Skin epidermis (tissue), 12 donors: ENCODE data around the gene SLC25A39.
A peak's percentile ranks its signal among the peaks of the same experiment; 100 is the strongest.
"Not testable (repeated sequence)": the region's sequence is repeated elsewhere in the genome, so short reads cannot be mapped to it uniquely, and the experiment has no call there.

ENCODE experiments used
- H3K27ac ChIP-seq, 21 experiments: fragments of 200-600 bp; sonication (generic) in 11 of 21; one replicate each; pipeline ENCODE4 v1.5.0; 2020; ENCODE audit warnings: mild to moderate bottlenecking in 3 of 21, inconsistent platforms in 2 of 21, moderate library complexity in 2 of 21
- H3K4me3 ChIP-seq, 7 experiments: fragments of 200-600 bp; sonication (generic) in 2 of 7; one replicate each; pipeline ENCODE4 v1.5.0; 2020; ENCODE audit warnings: inconsistent platforms in 2 of 7, mild to moderate bottlenecking in 2 of 7, moderate library complexity in 1 of 7

SLC25A39 gene

DNA sequence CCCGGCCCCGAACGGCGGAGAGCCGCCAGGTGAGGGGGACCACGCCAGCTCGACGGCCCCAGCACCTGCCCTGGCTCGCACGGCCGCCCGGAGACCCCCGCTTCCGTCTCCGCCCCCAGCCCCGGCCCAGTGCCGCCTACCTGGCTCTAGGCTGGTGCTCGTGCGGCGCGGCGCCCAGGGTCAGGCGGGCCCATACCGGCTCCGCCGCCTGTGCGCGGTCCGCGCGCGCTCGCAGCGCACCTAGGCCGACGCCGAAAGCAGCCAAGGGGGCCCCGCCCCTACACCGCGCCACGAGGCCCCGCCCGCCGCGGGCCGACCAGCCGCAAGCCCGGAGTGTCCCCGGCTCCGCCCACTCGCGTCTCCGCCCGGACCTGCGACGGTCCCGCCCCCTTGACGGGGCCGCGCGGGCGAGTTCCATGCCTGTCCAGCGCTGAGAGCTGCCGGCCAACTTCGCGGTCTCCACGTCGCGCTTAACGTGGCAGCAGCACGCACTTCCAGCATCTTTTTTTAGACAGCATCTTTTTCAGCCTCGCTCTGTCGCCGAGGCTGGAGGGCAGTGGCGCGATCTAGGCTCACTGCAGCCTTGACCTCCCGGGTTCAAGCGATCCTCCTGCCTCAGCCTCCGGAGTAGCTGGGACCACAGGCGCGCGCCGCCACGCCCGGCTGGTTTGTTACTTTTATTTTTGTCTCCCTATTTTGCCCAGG, at the start of gene SLC25A39:
Gene SLC25A39 (minus strand): TSS at position 253 of the 705 bp plus-strand sequence. CDS start 1,261 bp downstream, outside the sequence.
- H3K27ac ChIP-seq = peak within 1 kb of the TSS; percentile 71 to 96 (median 89)
- H3K4me3 ChIP-seq = peak within 1 kb of the TSS; percentile 89 to 97 (median 92)

- Histone ChIP-seq H3K27ac (no peak overlapping the region), H3K4me3 (no peak overlapping the region)
These were observed 47.4 kb upstream of the SLC25A39 start for GRCh38 chr17:44372036-44372435.

DNA sequence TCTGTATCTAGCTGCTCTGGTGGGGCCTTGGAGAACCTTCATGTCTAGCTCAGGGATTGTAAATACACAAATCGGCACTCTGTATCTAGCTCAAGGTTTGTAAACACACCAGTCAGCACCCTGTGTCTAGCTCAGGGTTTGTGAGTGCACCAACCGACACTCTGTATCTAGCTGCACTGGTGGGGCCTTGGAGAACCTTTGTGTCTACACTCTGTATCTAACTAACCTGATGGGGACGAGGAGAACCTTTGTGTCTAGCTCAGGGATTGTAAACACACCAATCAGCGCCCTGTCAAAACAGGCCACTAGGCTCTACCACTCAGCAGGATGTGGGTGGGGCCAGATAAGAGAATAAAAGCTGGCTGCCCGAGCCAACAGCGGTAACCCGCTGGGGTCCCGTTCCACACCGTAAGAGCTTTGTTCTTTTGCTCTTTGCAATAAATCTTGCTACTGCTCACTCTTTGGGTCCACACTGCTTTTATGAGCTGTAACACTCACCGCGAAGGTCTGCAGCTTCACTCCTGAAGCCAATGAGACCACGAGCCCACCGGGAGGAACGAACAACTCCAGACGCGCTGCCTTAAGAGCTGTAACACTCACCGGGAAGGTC, 44.9 kb upstream of the SLC25A39 start:
- H3K27ac ChIP-seq, H3K4me3 ChIP-seq: not testable (repeated sequence)

GRCh38 chr17:44368391-44369243, 44.0 kb upstream of the SLC25A39 start:
- not testable (repeated sequence) for H3K4me3 ChIP-seq, H3K27ac ChIP-seq

DNA sequence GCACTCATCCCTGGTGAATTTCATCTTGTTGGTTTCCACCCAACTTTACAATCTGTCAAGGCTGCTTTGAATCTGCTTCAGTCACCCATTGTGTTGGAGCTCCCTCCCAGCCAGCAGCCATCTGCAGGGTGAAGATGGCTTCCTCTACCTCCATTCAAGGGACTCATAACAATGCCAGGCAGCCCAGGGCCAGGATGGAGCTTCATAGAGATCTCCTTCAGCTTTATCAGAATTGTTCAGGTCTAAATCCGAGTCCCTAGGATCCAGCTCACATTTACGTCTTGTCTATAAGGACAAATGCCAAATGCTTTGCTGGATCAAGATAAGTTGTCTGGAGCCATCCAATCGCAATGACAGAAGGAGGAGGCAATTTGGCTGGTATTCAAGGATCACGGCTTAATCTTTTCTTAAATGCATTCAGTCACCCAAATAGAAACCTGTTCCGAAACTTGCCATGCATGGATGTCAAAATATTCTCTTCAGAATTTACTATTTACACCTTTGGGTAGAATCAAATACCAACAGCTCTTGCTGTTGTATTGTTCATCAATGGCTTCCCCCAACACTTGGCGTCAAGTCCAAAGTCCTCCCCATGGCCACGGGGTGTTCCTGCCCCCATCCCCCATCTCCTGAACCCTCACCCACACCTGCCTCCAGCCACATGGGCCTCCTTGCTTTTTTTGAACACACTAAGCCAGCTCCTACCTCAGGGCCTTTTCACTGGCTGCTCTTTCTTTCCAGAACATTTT, 42.8 kb upstream of the SLC25A39 start:
- Histone ChIP-seq H3K27ac (no peak overlapping the region), H3K4me3 (no peak overlapping the region)

GRCh38 chr17:44365051-44365450, 40.4 kb upstream of the SLC25A39 start:
- H3K27ac ChIP-seq, H3K4me3 ChIP-seq: not testable (repeated sequence)

DNA sequence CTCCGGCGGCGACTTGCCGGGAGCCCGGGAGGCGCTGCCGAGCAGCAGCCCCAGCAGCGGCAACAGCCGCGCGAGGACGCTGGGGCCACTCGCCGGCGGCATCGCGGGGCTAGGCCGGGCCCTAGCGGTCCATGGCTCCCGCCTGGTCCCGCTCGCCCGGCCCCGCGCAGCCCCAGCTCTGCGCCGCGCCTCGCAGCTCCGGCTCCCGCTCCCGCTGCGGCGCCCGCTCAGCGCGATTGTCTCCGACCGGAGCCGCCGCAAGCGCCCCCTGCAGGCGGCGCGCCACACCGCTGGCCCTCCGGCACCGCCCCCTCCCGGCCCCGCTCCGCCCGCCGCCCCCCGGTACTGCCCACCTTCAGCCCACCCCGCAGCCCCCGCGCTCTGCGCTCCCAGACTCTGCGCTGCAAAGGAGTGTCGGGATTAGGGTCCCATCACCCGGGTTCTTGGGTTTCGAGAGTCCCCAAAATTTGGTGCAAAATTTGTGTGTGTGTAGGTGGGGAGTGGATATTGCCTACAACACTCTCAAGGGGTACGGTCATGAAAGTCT, 39.1 kb upstream of the SLC25A39 start, which contains the start of gene FAM171A2:
Gene FAM171A2 (minus strand): TSS at position 241 of the 547 bp plus-strand sequence. CDS start 139 bp downstream, at position 102.
- Histone ChIP-seq H3K27ac (peak within 1 kb of the TSS in 12 of 21 experiments; percentile 0 to 63 (median 34)), H3K4me3 (peak within 1 kb of the TSS; percentile 44 to 74 (median 54))

DNA sequence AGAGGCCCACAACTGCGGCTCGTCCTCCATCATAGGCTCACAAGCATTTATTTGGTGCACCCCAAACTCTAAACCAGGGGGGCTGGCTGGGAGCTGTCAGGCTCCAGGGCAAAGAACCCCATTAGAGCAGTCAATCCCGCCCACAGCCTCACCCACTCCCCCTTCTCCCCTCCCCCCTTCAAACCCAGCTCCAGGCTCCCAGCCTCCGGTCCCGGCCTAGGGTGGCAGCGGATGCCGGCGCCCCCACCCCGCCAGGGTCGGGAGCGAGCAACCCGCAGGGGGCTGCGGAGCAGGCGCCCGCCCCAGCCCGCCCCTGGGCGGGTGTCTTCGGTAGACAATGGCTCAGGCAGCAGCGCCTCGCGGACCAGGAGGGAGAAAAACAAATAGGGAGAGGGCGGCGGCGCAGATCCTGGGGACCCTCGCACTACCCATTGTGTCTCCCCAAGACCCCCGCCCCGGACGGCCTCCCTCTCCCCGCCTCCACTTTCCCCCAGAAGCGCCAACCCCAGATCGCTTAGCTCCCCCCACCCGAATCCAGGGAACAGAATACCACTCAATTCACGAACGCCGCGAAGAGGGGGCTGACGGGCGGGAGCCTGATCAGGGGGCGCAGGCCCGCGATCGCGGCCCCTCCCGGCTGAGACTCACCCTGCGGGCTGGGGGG, 38.5 kb upstream of the SLC25A39 start:
- Histone ChIP-seq H3K27ac (peak overlapping the region in 12 of 21 experiments; percentile 0 to 63 (median 34)), H3K4me3 (peak overlapping the region; percentile 44 to 74 (median 54))

GRCh38 chr17:44362459-44362948, 37.9 kb upstream of the SLC25A39 start:
- Histone ChIP-seq H3K27ac (no peak overlapping the region), H3K4me3 (peak overlapping the region in 6 of 7 experiments; percentile 45 to 74 (median 55))

DNA sequence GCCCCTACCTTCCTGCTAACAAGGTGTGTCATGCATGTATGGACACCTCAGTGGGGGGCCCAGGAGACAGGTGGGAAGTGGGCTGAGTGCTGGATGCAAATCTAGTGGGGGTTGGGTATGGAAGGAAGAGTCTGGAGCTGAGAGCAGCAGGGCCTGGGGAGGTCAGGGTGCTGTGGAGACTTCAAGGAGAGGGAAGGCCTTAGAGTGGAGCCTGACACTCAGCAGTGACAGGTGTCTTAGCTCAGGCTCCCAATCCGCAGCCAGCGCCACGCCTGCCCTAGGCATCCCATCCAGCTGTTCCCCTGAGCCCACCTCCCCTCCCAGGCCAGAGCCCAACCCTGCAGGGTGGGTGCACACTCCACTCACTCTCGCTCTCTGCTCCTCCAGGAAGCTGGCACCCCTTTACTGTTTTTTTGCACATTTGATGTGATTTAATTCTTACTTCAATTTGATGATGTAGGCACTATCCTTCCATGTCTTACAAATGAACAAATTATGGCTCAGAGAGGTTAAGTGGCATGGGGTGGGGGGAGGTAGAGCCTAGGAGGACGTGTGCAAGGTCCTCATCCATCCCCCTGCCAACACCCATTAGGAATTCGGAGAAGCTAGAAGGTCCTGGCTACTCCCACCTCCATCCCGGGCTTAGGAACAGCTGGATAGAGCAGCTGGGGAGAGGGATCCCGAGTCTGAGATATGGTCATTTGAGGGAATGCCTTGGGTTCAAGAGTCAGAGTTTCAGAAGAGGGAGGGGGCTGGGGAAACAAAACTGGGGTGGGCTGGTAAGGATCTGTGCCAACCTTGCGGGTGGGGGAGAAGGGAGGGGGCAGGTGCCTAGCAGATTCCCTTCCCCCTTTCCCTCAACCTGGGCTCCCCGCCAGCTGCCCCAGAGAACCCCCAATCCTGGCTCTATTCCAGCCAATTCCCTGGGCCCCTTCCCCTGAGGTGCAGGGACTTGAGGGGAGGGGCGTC, 37.0 kb upstream of the SLC25A39 start:
- H3K4me3 ChIP-seq = no peak overlapping the region
- H3K27ac ChIP-seq = no peak overlapping the region

- Histone ChIP-seq H3K27ac (no peak overlapping the region), H3K4me3 (no peak overlapping the region)
These were observed 36.2 kb upstream of the SLC25A39 start for GRCh38 chr17:44360826-44361225.

DNA sequence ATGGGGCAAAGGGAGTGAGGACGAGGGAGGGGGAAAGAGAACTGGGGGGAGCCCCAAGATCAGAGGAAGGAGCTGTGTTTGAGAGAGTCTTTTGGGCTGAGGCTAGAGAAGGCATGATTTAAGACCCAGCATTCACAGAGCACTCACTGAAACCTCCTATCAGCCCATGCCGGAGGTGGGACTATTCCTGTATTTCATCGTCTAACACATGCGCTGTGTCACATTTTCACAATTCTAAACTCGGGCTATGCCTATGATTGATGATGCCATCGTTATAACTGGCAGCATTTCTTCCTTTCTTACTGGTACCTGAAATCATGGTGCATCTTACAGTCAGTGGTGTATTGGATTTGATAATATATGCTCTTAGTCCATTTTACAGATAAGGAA, 35.5 kb upstream of the SLC25A39 start:
- H3K4me3 ChIP-seq = no peak overlapping the region
- no peak overlapping the region for H3K27ac ChIP-seq

- no peak overlapping the region for H3K4me3 ChIP-seq
- H3K27ac ChIP-seq = no peak overlapping the region
These were observed 35.0 kb upstream of the SLC25A39 start for GRCh38 chr17:44359458-44360143.

- Histone ChIP-seq H3K4me3 (no peak overlapping the region), H3K27ac (no peak overlapping the region)
These were observed 34.4 kb upstream of the SLC25A39 start for GRCh38 chr17:44359006-44359405.

GRCh38 chr17:44358066-44358465, 33.4 kb upstream of the SLC25A39 start:
- Histone ChIP-seq H3K4me3 (no peak overlapping the region), H3K27ac (no peak overlapping the region)

- H3K27ac ChIP-seq = no peak overlapping the region
- H3K4me3 ChIP-seq = no peak overlapping the region
These were observed 31.6 kb upstream of the SLC25A39 start for GRCh38 chr17:44356241-44356640.

GRCh38 chr17:44355642-44356099, 31.0 kb upstream of the SLC25A39 start:
- Histone ChIP-seq H3K4me3 (no peak overlapping the region), H3K27ac (no peak overlapping the region)
